NCI-H510A treated with DMSO at 0.1 percent for 48 hours (cell line): Measurements from ENCODE around the gene AUTS2.
A peak's percentile ranks its signal among the peaks of the same experiment; 100 is the strongest.

Experiments
- DNase-seq: peaks from one replicate; lab custom pipeline; 2025; lab: John Stamatoyannopoulos, UW

AUTS2 gene

DNA sequence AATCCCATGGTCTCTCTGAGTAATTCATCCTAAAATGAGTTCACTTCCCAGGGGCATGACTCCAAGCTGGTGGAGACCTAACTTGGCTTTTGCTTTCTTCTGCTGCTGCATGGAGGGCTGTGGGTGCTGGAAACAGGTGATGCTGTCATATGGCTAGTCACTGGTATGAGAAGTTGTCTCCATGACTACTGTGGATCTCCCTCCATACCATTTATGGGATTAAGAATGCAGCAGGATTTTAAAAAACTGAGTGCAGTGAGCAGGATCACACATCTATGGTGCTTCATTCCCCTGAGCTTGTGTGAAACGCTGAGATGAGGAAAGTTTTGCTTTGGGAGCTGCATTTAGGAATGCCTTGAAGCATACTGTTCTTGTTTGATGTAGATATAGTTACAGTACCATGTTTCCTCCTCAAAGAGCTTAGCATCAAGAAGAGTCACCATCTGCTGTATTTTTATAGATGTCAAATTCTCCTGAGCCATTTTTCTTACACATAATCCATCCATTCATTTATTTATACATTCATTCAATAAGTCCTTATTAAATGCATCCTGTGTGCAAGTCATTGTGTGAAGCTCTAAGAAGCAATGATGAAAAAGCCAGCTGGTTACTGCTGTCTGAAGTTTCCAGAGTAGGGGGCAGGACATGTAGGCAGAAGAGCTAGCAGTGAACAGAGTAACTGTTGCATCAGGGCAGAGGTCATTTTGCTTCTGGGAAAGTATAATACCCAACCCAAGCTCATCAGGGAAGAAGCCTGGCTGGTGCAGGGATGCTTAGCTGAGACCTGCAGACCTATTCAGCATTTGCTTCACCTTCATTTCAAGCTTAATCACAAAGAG is 534.8 kb downstream of the AUTS2 start:
- DNase-seq = no peak

DNA sequence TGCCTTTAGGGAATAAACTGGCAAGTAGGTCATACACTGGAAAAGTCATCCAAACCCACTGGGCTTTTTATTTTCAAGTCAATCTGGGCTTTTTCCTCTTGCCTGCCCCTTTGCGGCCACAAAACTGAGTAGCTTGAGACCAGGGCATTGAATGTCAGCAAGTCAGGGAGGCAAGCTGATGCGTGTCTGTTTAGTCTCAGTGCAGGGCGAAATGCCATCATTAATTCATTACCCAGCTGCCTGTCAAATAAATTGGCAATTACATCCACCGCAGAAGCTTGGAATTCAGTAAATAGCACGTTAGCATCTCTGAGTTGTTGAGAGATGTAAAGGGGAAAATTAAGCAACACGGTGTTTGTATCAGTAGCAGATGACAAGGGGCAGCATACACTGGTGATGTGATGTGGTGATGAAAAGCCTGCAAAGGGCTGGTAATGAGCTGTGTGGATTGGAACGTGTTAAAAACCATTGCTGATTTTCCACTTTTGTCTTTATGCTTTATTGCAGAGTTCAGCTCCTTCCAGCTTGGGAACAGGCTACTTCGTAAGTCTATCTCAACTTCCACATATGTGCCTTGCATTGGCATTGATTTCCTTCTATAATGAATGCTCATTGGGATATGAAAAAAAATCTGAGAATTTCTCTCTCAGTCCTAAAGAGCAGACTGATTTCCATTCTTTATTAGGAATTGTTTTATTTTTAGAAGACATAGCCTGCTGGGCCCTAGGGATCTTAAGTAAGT is 535.9 kb downstream of the AUTS2 start:
- no peak for DNase-seq

DNA sequence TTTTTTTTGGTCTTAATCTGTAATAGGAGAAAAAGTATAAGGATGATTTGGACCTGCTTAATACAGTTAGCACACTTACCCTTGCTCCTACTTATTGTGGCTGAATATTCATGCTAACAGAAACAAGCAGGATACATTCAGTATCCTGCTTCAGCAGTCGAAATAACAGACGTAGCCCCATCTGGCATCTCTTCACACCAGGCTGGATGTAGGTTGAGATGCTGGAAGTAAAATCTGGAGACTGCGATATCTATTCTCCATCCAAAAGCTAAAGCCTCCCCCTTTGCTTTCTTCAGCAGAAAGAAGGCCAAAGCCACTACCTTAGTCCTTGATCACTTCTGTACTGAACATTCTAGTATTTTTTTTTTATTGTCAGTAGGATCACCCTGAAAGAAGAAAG is 537.4 kb downstream of the AUTS2 start:
- DNase-seq = no peak

DNA sequence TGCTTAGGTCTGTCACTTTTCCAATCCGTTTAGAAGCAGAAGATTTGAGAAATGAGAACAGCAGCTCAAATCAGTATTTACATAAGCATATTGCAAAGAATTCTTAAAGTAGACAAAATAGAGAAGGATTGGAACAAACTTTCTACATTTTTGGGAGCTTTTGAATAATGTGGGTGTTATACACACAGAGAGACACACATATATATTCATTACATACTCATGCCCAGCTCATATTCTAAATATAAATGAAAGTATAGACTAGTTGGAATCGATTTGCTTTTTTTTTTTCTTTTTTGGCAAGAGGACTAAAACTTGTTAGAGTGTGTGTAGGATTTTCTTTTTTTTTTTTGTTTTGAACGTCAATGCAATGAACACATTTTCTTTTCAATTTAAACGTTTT is 538.9 kb downstream of the AUTS2 start:
- no peak for DNase-seq

DNA sequence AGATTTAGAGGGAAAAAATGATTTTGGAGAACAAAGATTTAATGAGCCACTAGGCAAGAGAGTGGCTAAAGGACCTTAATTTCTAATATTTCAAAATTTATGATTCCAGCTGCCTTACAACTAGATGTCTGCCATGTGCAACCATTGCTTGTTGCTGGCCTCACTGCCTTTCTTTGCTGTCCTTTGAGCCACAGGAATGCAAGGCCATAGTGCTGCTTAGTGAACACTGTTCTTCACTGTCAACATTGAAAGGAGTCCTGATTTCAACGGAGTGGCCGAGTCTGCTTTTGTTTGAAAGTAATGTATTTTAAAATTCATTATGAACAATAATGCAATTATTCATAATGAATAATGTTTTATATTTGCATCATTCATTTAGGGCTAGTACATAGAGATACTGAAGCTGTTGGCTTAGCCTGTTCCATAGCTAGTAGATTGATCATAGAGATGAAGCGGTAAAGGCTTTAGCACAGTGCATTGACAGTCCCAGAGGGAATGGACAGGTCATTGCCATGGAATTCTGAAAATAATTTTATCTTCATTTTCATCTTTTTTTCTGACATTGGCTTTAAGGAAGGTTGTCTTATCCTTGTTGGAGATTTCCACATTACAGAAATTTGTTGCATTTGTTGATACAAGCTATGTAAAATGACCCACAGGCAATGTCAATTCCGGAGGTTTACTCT is 544.1 kb downstream of the AUTS2 start:
- DNase-seq = no peak

DNA sequence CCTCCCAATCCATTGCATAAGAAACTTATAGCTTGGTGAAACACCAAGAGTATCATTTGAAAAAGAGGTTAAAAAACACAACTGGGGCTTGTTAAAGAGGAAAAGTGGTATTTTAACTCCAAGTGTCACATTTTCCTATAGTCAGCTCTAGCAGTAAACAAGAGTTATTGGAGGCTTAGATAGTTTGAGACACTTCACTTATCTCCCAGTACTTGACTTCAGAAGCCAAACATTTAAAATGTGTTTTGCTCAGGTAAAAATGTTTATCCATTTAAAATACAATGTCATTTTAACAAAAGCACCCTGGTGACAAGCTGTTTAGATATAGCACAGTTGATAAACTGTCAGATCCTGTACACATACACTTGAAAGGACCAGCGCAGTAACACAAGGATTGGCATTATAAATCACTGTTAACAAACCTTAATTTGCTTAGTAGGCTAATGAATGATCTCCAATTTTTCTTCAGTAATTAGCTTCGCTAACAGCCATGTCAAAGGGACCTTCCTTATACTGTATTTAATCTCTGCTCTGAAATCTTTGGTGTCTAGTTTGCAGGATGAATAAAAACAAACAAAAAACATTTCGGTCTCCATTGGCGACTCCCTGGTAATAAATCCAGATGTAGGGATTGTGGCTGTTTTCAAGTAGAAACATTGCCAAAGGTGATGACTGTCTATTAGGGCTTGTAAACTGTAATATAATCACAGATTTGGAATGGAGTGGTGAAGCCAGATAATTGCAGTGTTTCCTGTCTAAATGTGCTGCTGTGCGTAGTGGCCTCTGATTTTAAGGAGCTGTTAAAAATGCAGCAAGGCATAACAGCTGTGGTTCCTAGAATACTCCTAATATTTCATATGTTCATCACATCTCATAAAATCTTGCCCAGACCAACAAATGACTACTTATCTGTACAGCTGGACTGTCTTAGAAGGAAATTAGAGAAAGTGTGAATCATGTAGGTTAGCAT is 545.1 kb downstream of the AUTS2 start:
- DNase-seq = no peak

DNA sequence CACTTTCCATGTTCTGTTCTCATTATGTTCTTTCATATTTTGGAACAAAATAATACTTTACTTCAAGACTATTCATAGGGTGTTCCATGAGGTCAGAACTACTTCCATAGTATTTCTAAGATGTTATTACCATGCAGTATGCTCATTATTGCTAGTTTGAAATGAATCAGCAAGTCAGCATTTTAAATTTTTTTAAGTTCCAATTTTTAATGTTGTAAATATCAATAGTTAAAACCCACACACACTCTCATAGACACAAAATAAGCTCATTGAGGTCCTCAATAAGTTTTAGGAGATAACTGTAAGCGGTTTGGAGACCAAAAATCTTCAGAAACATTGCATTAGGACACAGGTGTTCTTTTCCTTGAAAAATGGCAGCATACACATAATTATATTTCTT is 550.7 kb downstream of the AUTS2 start:
- no peak for DNase-seq

DNA sequence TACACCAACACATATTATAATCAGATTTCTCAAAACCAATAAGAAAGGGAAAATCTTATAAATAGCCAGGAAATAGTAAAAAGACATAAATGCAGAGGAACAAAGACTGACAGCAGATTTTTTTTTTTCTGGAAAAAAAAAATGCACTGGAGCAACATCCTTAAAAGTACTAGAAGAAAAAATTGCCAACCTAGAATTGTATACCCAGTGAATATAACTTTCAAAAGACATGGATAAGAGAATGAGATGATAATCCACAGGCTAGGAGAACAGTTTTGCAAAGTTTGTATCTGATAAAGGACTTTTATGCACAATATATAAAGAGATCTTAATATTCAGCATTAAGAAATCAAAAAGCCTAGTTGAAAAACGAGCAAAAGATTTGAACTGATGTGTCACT is 554.0 kb downstream of the AUTS2 start:
- DNase-seq = no peak

DNA sequence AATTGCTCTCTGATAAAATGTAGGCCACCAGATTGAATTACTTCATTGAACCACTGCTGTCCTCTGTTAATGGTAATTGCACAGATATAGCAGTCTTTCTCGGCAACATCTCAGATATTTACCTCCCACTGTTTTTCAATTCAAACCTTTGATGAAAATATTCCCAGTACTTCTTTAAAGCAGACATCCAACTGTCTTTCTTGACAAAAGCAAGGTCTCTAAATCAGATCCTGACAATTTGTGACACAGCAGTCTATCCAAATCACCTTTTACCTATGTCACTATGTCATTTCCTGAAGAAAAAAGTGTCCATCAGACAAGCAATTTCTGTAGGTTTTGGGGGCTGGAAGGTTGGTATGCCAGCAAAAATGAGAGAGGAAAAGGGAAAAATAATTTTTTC is 555.7 kb downstream of the AUTS2 start:
- DNase-seq = no peak

DNA sequence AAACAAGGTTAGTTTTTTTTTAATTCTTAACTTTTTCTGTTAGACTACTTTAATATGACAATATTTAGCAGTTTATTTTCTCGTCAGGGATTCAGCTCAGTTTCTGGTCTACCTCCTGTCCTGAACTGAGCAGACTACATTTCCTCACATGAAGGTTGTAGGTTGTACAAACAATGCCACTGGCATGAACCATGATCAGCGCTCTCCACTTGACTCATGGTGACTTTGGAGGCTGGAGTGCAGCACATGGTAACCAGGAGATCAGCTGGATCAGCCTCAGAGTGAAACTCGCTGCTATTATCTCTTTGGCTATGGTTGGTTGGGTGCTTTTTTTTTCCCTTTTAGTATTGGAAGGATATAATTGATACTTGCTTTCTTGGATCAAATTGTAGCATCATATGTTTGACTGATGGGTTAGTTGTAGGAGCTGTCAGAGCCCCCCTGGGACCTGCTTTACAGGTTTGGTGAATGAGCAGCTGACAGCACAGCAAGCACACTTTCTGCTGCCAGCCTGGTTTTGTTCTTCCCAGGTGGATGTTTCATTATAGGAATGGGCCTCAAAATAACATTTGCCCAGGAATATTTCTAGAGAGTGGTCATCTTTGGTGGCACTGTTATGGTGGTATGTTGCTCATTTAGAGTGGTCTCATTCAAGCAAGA is 556.4 kb downstream of the AUTS2 start:
- peak; percentile 52 for DNase-seq

DNA sequence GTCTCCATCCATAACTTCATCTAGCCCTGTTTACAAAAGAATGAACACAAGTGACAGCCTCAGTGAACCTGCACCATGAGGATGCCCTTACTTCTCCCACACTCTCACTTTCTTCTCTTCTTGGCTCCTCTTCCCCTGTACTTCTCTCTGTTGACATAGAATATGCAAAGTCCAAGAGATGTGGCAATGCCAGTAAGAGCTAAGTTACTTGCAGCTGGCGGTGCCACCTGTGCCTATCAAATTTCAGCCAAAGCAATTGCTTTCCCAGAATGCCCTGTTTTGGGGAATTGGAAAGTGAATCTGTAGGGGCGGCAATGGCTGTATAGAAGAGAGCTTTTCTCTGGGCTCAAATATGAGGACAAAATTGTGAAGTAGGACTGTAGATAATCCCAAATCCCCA is 557.8 kb downstream of the AUTS2 start:
- peak; percentile 26 for DNase-seq

DNA sequence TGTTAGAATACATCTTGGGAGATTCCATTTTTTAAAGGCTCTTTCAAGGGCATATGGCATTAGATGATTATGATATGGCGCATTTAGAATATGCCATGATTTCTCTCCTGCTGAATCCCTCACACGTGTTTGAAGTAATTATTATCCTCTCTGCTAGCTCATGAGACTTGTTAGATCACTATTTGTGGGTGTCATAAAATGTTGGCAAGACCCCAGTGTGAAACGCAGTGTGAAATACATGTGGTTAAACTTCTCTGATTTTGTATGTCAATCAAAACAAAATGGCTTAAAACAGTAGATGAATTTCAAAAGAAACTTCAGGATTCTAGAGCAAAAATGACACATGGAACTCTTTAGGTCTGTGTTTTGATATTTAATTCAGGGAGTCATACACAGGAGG is 560.8 kb downstream of the AUTS2 start:
- no peak for DNase-seq

DNA sequence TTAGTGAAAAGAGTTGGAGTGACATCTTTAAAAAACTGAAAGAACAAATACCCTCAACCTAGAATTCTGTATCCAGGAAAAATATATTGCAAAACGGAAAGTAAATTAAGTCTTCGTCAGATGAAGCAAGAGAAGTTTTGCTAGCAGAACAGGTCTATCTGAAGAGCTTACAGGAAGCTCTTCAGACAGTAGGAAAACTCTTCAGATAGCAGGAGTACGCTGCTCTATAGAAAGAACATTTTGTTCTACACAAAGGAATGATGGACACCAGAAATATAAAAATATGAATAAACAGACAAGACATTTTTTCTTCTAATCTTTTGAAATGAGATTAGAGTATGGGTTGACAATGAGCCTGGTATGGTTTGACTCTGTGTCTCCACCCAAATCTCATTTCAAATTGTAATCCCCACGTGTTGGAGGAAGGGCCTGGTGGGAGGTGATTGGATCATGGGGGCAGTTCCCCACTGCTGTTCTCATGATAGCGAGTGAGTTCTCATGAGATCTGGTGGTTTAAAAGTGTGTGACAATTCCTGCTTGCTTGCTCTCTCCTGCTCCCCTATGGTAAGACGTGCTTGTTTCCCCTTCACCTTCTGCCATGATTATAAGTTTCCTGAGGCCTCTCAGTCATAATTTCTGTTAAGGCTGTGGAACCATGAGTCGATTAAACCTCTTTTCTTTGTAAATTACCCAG is 567.3 kb downstream of the AUTS2 start:
- peak; percentile 27 for DNase-seq

DNA sequence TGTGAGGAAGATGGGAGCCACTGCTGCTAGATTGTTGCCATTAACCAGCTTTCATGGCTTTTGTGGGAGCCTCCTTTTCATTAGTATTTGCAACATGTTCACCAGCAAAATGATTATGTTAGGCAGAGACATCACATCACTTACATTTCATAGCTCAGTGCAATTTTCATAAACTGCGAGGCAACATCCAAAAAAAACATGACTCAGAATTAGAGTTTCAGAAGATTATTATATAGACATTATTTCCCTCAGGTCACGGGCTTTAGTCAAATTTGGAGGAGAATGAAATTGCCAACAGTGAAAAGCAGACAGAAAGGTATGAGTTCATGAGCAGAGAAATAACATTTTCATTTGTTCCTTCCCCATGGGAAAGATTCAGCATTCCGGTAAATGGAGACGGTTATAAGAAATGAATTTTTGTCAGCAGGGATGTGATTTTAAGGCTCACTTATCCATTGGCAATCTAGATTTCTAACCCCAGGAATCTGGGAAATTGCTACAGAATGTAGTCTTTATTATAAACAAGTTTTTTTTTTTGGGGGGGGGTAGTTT is 573.2 kb downstream of the AUTS2 start:
- no peak for DNase-seq

DNA sequence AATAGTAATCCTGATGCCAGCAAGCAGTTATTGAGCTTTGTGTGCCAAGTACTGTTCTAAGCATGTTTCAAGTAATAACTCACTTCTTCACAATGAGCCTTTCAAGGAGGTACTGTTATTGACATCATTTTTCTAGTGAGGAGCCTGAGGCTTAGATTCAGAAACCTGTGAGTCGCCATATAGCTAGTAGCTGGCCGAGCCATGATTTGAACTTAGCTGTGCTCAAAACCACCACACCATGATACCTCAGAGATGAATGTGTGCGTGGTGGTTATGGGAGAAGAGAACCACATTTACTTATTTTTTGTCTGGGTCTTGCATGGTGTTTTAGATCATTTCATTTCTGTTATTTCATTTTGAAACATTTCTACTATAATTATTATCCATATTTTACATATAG is 578.9 kb downstream of the AUTS2 start:
- no peak for DNase-seq

DNA sequence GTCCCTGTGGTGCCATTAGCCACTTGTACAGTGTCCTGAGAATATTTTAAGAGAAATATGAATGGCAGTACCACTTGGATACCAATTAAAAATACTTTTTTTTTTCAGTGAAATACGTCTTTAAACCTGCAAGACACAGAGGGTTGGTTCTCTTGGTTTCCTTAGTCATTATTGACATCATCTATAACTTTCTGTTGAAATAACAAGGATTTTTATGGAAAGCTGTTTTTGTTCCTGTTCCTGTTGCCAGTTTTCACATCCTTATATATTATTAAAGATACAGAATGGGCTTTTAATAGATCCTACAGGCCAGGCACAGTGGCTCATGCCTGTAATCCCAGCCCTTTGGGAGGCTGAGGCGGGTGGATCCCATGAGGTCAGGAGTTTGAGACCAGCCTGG is 579.9 kb downstream of the AUTS2 start:
- DNase-seq = no peak

DNA sequence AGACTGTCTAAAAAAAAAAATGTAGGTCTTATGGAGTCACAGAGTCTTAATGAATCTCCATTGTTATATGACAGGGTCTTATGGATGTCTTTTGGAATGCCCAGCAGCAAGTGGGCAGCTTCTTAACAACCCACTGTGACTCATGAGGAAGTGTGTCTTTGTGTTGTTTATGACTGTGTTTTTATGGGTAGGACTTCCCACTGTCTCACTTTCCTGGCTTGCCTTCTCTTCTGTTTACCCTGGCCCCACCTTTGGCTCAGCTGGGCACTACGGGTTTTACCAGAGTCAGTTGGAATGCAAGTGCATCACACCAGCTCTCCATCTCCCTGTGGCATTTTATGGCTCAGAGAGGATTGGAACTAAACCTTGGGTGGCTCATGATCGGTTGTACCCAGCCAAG is 580.5 kb downstream of the AUTS2 start:
- DNase-seq = peak; percentile 37

DNA sequence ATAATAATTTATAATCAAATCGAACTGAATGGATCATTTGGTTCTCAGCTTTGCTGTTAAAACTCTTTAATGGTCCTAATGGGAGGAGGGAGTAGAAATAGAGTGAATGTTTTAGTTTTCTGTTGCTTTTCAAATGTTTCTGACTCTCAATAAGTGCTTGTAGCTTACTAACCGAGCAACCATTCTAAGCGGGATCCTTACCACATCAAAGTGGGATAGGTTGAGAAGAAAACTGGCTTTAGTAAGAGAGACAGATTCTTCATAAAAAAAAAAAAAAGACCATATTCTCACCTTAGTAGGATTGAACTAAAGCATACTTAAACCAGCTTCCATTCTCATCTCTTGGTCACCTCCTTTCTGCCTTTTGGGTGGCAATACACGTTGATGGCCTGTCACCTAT is 584.2 kb downstream of the AUTS2 start:
- DNase-seq = no peak

DNA sequence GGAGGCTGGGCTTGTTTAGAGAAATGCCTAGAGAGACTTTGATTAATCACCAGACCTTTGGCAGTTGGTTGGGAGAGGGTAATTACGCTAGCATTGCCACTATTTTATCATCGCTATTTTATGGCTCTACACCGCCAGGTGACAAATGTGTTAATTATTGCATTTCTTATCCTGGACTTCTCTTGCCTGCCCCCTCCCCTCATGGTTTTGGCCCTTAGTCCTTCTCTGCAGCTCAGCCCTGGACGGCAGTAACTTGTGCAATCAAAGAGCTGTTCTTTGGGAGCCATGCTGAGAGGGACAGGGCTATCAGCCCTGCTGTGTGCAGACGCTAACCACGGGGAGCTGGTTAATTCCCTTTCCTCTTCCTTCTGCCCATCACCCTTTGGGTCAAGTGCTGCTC is 585.0 kb downstream of the AUTS2 start:
- DNase-seq = no peak

DNA sequence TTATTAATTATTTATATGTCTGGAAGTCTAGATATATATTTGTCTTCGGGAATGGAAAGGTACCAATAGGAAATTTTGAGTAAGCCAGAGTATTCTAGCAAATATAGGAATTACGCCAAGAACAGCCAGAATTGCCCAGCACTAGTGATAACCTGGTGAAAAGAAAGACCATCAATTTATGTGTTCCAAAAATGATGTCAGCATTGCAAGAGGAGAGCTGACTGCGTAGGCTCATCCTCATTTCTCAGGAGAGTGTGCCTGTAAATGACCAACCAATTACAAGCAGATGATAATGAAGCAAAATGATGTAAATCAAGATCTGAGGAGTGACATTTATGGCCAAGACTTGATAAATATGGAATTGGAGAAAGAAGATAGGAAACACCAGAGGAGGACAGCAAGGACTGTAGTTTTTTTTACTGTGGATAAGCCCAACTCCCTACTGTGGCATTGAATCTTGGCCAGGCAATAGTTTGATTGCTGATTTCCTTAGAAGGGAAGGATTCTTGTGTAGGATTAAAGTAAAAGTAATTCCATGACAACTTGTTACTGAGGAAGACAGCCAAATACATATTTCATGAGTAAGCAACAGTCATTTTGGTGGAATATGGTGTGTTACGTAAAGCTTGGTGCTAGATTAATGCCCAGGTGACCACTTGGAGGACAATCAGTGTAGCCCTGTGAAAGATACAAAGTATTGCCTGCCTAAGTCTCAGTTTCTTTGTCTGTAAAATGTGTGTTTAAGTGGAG is 590.8 kb downstream of the AUTS2 start:
- no peak for DNase-seq
